HG02571 (cell line): ENCODE measurements around the gene TXNRD2.

ENCODE experiments used
- ATAC-seq: cut with Tn5 transposase; IDR thresholded peaks from one replicate; pipeline ENCODE4 v1.9.1; 2021; ENCODE audit warnings: mild to moderate bottlenecking, moderate library complexity; ENCODE audit not compliant: unreplicated experiment

Gene TXNRD2

GRCh38 chr22:19941365-19942082 lies at the start of gene TXNRD2, which contains the start of gene COMT:
TXNRD2 (minus strand) TSS chr22:19941818; CDS start chr22:19941803, 15 bp downstream.
COMT (plus strand) TSS chr22:19941772; CDS start chr22:19962527, 20,755 bp downstream.
- ATAC-seq, result peak; percentile 71

- ATAC-seq, result no peak
Observed at GRCh38 chr22:19991395-19991644, 49.7 kb upstream of the TXNRD2 start.

- ATAC-seq, result no peak
Observed at GRCh38 chr22:19990609-19991394, 49.2 kb upstream of the TXNRD2 start.

DNA sequence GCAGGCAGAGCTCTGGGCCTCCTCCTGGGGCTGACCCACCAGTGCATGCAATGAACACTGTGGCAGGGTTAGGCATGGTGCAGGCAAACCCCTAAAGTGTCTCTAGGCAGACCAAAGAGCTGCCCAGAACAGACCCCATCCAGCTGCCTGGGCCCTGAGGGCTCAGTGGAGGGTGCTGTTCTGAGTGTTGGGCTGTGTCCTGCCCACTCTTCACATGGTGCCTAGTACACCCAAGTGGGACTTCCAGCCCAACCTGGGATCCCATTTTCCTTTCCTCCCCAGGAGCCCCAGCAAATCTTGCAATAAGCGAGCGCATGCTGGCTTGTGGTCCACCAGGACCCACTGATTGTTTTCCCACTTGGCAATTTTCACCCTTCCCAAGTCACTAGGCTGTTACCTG lies 48.6 kb upstream of the TXNRD2 start:
- no peak for ATAC-seq

DNA sequence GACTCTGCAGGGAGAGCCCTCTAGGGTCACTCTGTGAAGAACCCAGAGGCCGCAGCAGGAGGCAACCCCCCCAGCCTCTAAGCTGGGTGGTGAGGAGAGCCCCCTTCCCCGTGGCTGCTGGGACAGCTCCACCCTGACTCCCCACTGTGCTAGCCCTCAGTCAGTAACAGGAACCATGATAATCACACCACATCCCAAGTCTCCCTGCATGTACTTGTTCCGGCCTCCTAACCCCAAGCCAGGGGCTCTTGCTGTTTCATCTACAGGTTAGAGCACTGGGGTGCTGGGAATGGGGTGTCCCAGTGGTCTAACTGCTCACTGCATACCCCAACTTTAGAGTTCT lies 48.1 kb upstream of the TXNRD2 start:
- ATAC-seq, result no peak

- no peak for ATAC-seq
Observed at GRCh38 chr22:19988965-19989724, 47.5 kb upstream of the TXNRD2 start.

- ATAC-seq, result no peak
Observed at GRCh38 chr22:19988331-19988808, 46.8 kb upstream of the TXNRD2 start.

DNA sequence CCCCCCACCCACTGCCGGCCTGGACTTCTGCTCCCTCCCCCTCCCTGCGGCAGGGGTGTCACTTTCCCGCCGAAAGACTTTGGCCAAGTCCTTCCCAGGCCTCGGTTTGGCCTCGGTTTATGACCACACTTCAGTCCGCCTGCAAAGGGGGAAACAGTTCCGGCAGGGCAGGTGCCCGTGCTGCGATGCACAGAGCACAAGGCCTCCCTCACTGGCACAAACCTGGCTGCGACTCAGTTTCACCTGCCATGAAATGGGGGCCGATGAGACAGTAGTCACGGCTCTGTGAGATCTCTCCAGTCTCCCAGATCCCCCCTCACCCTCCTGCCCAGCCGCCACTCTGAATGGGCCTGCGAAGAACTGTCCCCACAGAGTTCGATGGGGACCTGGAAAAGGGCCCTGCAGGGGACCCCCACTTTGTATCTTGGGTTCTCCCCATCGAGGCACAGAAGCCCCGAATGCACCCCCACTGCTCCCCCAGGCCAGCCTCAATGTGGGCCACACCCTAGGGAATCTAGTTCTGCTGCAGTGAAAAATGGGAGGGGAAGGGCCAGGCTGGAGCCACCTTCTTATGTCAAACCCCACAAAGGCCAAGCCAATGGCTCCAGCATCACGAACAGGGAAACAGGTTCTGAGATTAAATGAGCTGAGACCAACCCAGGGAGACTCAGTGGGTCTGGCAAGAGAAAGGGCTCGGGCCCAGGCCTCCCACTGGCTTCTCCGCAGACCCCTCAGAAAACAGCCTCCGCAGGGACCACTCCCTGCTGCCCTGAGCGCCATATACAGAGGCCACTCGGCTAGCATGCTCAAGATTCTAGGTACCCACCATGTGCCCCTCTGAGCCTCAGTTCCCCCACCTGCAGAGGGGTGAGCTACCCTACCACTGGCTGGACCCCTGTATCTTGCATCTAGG lies 46.0 kb upstream of the TXNRD2 start:
- no peak for ATAC-seq

GRCh38 chr22:19986410-19987341 lies 45.1 kb upstream of the TXNRD2 start:
- ATAC-seq, result no peak

GRCh38 chr22:19986011-19986409 lies 44.4 kb upstream of the TXNRD2 start:
- ATAC-seq, result no peak

GRCh38 chr22:19984851-19985811 lies 43.5 kb upstream of the TXNRD2 start:
- no peak for ATAC-seq

- ATAC-seq, result no peak
Observed at GRCh38 chr22:19984201-19984753, 42.7 kb upstream of the TXNRD2 start.

GRCh38 chr22:19983741-19984140 lies 42.1 kb upstream of the TXNRD2 start:
- no peak for ATAC-seq

GRCh38 chr22:19982991-19983578 lies 41.5 kb upstream of the TXNRD2 start:
- ATAC-seq, result no peak

DNA sequence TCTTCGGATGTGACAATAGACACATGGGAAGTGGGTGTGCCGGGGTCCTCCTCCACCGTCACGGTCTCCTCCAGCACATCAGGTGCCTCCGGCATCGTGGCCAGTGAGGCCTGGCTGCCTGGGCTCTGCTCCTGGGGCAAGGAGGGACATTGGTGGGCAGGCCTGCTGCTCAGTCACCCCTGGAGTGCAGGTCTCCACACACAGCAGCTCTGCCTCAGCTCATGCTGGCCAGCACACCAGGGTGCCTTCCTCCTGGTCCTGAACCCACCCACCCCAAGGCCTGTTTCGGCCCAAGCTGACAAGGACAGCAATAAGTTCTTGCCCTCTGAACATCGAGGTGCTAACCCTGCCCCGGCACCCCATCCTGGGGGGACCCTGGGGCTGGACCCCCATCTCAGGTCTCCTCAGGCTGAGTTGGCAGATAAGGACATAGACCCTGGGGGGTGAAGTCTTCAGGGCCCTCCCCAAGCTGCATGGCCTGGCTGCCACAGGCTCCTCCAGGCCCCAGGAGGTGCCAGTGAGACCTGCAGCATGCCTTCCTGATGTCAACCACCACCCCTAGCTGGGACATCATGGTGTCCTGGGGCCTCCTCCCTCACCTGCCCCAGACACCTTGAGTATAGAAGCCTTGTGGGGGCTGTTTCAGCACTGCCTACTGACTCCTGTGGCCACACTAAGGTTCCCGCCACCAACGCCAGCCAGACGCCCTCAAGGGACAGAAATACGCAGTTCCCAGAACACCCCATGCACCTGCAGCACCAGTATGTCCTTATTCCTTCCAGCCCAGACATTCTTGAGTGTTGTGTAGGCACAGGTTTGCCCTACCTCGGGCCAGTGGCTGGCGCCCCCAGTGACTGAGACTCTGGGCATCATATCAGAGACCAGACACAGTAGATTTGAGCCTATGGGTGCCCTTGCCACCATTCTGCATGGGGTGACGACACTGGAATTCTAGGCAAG lies 40.6 kb upstream of the TXNRD2 start:
- ATAC-seq, result no peak

GRCh38 chr22:19981171-19981960 lies 39.7 kb upstream of the TXNRD2 start:
- no peak for ATAC-seq
